HUES64 (cell line): ENCODE results near the gene CDH13.

Experiments used
- H3K27ac ChIP-seq: 2 replicates; pipeline ENCODE4 v1.7.0; 2013; ENCODE audit warnings: low read depth, low read length, inconsistent platforms
- H3K27me3 ChIP-seq: 2 replicates; pipeline ENCODE4 v1.6.1; 2013; ENCODE audit warnings: mild to moderate bottlenecking, low read length; ENCODE audit not compliant: insufficient read depth
- H3K36me3 ChIP-seq: 2 replicates; pipeline ENCODE4 v1.6.1; 2013; ENCODE audit warnings: mild to moderate bottlenecking, low read length; ENCODE audit not compliant: insufficient read depth
- H3K4me1 ChIP-seq: 2 replicates; pipeline ENCODE4 v1.6.1; 2013; ENCODE audit warnings: mild to moderate bottlenecking, low read length, moderate library complexity; ENCODE audit not compliant: insufficient read depth
- H3K4me3 ChIP-seq: 2 replicates; pipeline ENCODE4 v1.5.1; 2013; ENCODE audit warnings: mild to moderate bottlenecking, low read length, moderate library complexity
- H3K9ac ChIP-seq: 2 replicates; pipeline ENCODE4 v1.6.1; 2013; ENCODE audit warnings: mild to moderate bottlenecking, low read depth, low read length
- H3K9me3 ChIP-seq: 2 replicates; pipeline ENCODE4 v1.6.1; 2013; ENCODE audit warnings: low read depth, low read length; ENCODE audit not compliant: insufficient read depth
- WGBS: fragments of 150-250, 120-280 bp; methylation state at CpG from one replicate; pipeline ENCODE4 v1.1.7; 2013; ENCODE audit warnings: missing lambda C conversion rate; 5-methylcytosine and 5-hydroxymethylcytosine counted together

Gene CDH13

GRCh38 chr16:82628711-82629110 is 1.9 kb downstream of the CDH13 start:
- WGBS = 67% methylated on average over 3 of the region's 3 CpGs
- Histone ChIP-seq H3K9ac (no peak overlapping the region), H3K9me3 (no peaks in the 10 kb centered on the region), H3K4me1 (peaks cover 25% of the 10 kb centered on the region), H3K4me3 (no peak overlapping the region), H3K27me3 (peaks cover 49% of the 10 kb centered on the region), H3K27ac (no peak overlapping the region), H3K36me3 (no peaks in the 10 kb centered on the region)

GRCh38 chr16:82629441-82630027 is 2.8 kb downstream of the CDH13 start:
- H3K9ac ChIP-seq = peak overlapping the region; percentile 43; the same call in 1 of the 2 replicates
- H3K9me3 ChIP-seq = no peaks in the 10 kb centered on the region
- H3K36me3 ChIP-seq = no peaks in the 10 kb centered on the region
- H3K4me1 ChIP-seq = peaks cover 25% of the 10 kb centered on the region
- peak overlapping the region; percentile 22; the same call in 1 of the 2 replicates for H3K4me3 ChIP-seq
- WGBS = 45% methylated on average over 8 of the region's 8 CpGs
- H3K27ac ChIP-seq = peak overlapping the region; percentile 5; the same call in 1 of the 2 replicates
- H3K27me3 ChIP-seq = peaks cover 48% of the 10 kb centered on the region

GRCh38 chr16:82630219-82630618 is 3.5 kb downstream of the CDH13 start:
- H3K4me3 ChIP-seq = peak overlapping the region; percentile 5; the same call in 1 of the 2 replicates
- no peaks in the 10 kb centered on the region for H3K36me3 ChIP-seq
- peak overlapping the region; percentile 22; the same call in 1 of the 2 replicates for H3K27ac ChIP-seq
- 100% methylated on average over 1 of the region's 2 CpGs for WGBS
- peaks cover 25% of the 10 kb centered on the region for H3K4me1 ChIP-seq
- peak overlapping the region; percentile 1; the same call in 1 of the 2 replicates for H3K9ac ChIP-seq
- no peaks in the 10 kb centered on the region for H3K9me3 ChIP-seq
- peaks cover 41% of the 10 kb centered on the region for H3K27me3 ChIP-seq

- Histone ChIP-seq H3K9me3 (no peaks in the 10 kb centered on the region), H3K4me1 (peaks cover 25% of the 10 kb centered on the region), H3K9ac (no peak overlapping the region), H3K27me3 (peaks cover 36% of the 10 kb centered on the region), H3K36me3 (no peaks in the 10 kb centered on the region), H3K4me3 (no peak overlapping the region), H3K27ac (no peak overlapping the region)
- WGBS = 96% methylated on average over 3 of the region's 3 CpGs
Observed at GRCh38 chr16:82630688-82631087, 3.9 kb downstream of the CDH13 start.

- H3K27ac ChIP-seq = no peak overlapping the region
- no peaks in the 10 kb centered on the region for H3K36me3 ChIP-seq
- H3K4me3 ChIP-seq = no peak overlapping the region
- H3K9me3 ChIP-seq = no peaks in the 10 kb centered on the region
- H3K9ac ChIP-seq = no peak overlapping the region
- 87% methylated on average over 10 of the region's 10 CpGs for WGBS
- H3K4me1 ChIP-seq = peaks cover 25% of the 10 kb centered on the region
- H3K27me3 ChIP-seq = peaks cover 23% of the 10 kb centered on the region
Observed at GRCh38 chr16:82631701-82632685, 5.2 kb downstream of the CDH13 start.

- Histone ChIP-seq H3K4me3 (no peak overlapping the region), H3K9ac (no peak overlapping the region), H3K27me3 (peaks cover 2% of the 10 kb centered on the region), H3K4me1 (peaks cover 19% of the 10 kb centered on the region), H3K36me3 (no peaks in the 10 kb centered on the region), H3K27ac (no peak overlapping the region), H3K9me3 (no peaks in the 10 kb centered on the region)
- 91% methylated on average over 15 of the region's 15 CpGs for WGBS
Observed at GRCh38 chr16:82633964-82634600, 7.3 kb downstream of the CDH13 start.

GRCh38 chr16:82634955-82635610 is 8.3 kb downstream of the CDH13 start:
- H3K9me3 ChIP-seq = no peaks in the 10 kb centered on the region
- H3K9ac ChIP-seq = no peak overlapping the region
- peaks cover 9% of the 10 kb centered on the region; the same call in 1 of the 2 replicates for H3K4me1 ChIP-seq
- 98% methylated on average over 2 of the region's 2 CpGs for WGBS
- no peak overlapping the region for H3K27ac ChIP-seq
- no peak overlapping the region for H3K4me3 ChIP-seq
- no peaks in the 10 kb centered on the region for H3K36me3 ChIP-seq
- no peaks in the 10 kb centered on the region for H3K27me3 ChIP-seq

- Histone ChIP-seq H3K36me3 (no peaks in the 10 kb centered on the region), H3K9ac (no peak overlapping the region), H3K4me1 (no peaks in the 10 kb centered on the region), H3K27me3 (no peaks in the 10 kb centered on the region), H3K4me3 (no peak overlapping the region), H3K9me3 (no peaks in the 10 kb centered on the region), H3K27ac (no peak overlapping the region)
- 96% methylated on average over 3 of the region's 3 CpGs for WGBS
Observed at GRCh38 chr16:82636485-82636884, 9.7 kb downstream of the CDH13 start.

- Histone ChIP-seq H3K27me3 (no peaks in the 10 kb centered on the region), H3K36me3 (no peaks in the 10 kb centered on the region), H3K9me3 (no peaks in the 10 kb centered on the region), H3K9ac (no peak overlapping the region), H3K27ac (no peak overlapping the region), H3K4me3 (no peak overlapping the region), H3K4me1 (no peaks in the 10 kb centered on the region)
- WGBS = 96% methylated on average over 3 of the region's 3 CpGs
Observed at GRCh38 chr16:82636958-82637357, 10.2 kb downstream of the CDH13 start.

GRCh38 chr16:82638095-82638798 is 11.5 kb downstream of the CDH13 start:
- Histone ChIP-seq H3K4me3 (no peak overlapping the region), H3K9ac (no peak overlapping the region), H3K36me3 (no peaks in the 10 kb centered on the region), H3K27me3 (no peaks in the 10 kb centered on the region), H3K4me1 (peaks cover 5% of the 10 kb centered on the region), H3K9me3 (no peaks in the 10 kb centered on the region), H3K27ac (no peak overlapping the region)
- WGBS = 83% methylated on average over 4 of the region's 4 CpGs
